Suprapubic skin (tissue), 4 donors: ENCODE data around the gene LCP1. TPM values are rescaled to one million over a fixed set of nuclear protein-coding genes. Genes with fewer than 3 reads are reported as not detected.
"Not testable (repeated sequence)": the region's sequence is repeated elsewhere in the genome, so short reads cannot be mapped to it uniquely, and the experiment has no call there.

Experiments
- DNase-seq, 2 donors: peaks; one replicate each; pipeline ENCODE4 v3.0.0-alpha.2; 2019; ENCODE audit warnings: low spot score in 2 of 2
- H3K27ac ChIP-seq: fragments of 200-600 bp; sonication (generic); one replicate; pipeline ENCODE4 v1.5.1; 2019
- H3K27me3 ChIP-seq: fragments of 200-600 bp; sonication (generic); one replicate; pipeline ENCODE4 v1.5.1; 2019
- H3K36me3 ChIP-seq: fragments of 200-600 bp; sonication (generic); one replicate; pipeline ENCODE4 v1.5.1; 2019
- H3K4me1 ChIP-seq: fragments of 200-600 bp; sonication (generic); one replicate; pipeline ENCODE4 v1.5.1; 2019
- H3K4me3 ChIP-seq: fragments of 200-600 bp; sonication (generic); one replicate; pipeline ENCODE4 v1.5.1; 2019; ENCODE audit warnings: mild to moderate bottlenecking
- H3K9me3 ChIP-seq: fragments of 200-600 bp; sonication (generic); one replicate; pipeline ENCODE4 v1.5.1; 2019
- CTCF ChIP-seq, 2 donors: fragments of 200-600 bp in 1 of 2; fragments of 450-650 bp in 1 of 2; sonication (generic) in 1 of 2; IDR thresholded peaks; one replicate each; pipeline ENCODE4 v1.5.1; 2016 to 2019; ENCODE audit warnings: antibody characterized with exemption in 2 of 2, mild to moderate bottlenecking in 1 of 2, moderate library complexity in 1 of 2
- EP300 ChIP-seq: sonication (generic); formaldehyde crosslinking; IDR thresholded peaks from one replicate; pipeline ENCODE4 v1.6.1; 2017; ENCODE audit warnings: antibody characterized with exemption
- POLR2A ChIP-seq, 2 donors: fragments of 450-650 bp; IDR thresholded peaks; one replicate each; pipeline ENCODE4 v1.6.1; 2017; ENCODE audit warnings: antibody characterized with exemption in 2 of 2, mild to moderate bottlenecking in 2 of 2, moderate library complexity in 2 of 2
- POLR2AphosphoS5 ChIP-seq, 3 donors: sonication (generic); formaldehyde crosslinking; IDR thresholded peaks; one replicate each; pipeline ENCODE4 v1.6.1; 2017; ENCODE audit warnings: antibody characterized with exemption in 3 of 3
- WGBS: methylation state at CpG from one replicate; pipeline ENCODE4 v1.1.5; 2018; 5-methylcytosine and 5-hydroxymethylcytosine counted together
- total RNA-seq, 4 donors: library from RNA; depleted of rRNA; stranded (reverse); fragments of >200 nt; gene quantifications; one replicate each; pipeline ENCODE4 v1.1.0, GENCODE V29; 2016

LCP1 gene
- total RNA-seq: 10 to 100 TPM; 16.1 to 50.2 (median 27.4) TPM

- H3K27ac ChIP-seq: peak within 1 kb of the TSS; percentile 4
- no peak for DNase-seq
- 77% methylated on average over 8 of the region's 8 CpGs for WGBS
- H3K4me1 ChIP-seq: no peaks in the 10 kb centered on the region
- peak within 1 kb of the TSS; percentile 36 for H3K4me3 ChIP-seq
- H3K9me3 ChIP-seq: no peaks in the 10 kb centered on the region
- H3K27me3 ChIP-seq: no peaks in the 10 kb centered on the region
- TF ChIP-seq POLR2A (IDR thresholded peaks at IDR 0.05) (peak in 1 of 2 donors; percentile 64), POLR2AphosphoS5 (IDR thresholded peaks at IDR 0.05) (no peak)
- no peaks in the 10 kb centered on the region for H3K36me3 ChIP-seq
Observed at GRCh38 chr13:46181840-46182490, at the start of gene LCP1. Gene LCP1 (minus strand): TSS chr13:46182177. CDS start chr13:46159662, 22,515 bp downstream.

- DNase-seq: no peak
- no peaks in the 10 kb centered on the region for H3K36me3 ChIP-seq
- H3K4me3 ChIP-seq: no peak overlapping the region
- no peaks in the 10 kb centered on the region for H3K9me3 ChIP-seq
- WGBS: 81% methylated on average over 2 of the region's 2 CpGs
- no peak for TF ChIP-seq CTCF (IDR thresholded peaks at IDR 0.05)
- TF ChIP-seq POLR2AphosphoS5 (IDR thresholded peaks at IDR 0.05): no peak
- TF ChIP-seq POLR2A (IDR thresholded peaks at IDR 0.05): no peak
- TF ChIP-seq EP300: no peak
- H3K27ac ChIP-seq: no peak overlapping the region
- H3K4me1 ChIP-seq: no peaks in the 10 kb centered on the region
- H3K27me3 ChIP-seq: no peaks in the 10 kb centered on the region
Observed at GRCh38 chr13:46229251-46229650, 47.3 kb upstream of the LCP1 start.

DNA sequence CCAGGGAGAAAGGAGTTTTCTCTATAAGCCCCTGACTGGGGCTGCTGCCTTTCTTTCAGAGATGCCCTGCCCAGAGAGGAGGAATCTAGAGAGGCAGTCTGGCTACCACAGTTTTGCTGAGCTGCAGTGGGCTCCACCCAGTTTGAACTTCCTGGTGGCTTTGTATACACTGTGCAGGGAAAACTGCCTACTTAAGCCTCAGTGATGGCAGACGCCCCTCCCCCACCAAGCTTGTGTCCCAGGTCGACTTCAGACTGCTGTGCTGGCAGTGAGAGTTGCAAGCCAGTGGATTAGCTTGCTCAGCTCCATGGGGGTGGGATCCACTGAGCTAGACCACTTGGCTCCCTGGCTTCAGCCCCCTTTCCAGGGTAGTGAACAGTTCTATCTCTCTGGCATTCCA, 38.3 kb upstream of the LCP1 start:
- DNase-seq, H3K27me3 ChIP-seq, H3K9me3 ChIP-seq, H3K4me3 ChIP-seq, H3K4me1 ChIP-seq, H3K27ac ChIP-seq, H3K36me3 ChIP-seq: not testable (repeated sequence)
- 14% methylated on average over 1 of the region's 2 CpGs for WGBS

DNA sequence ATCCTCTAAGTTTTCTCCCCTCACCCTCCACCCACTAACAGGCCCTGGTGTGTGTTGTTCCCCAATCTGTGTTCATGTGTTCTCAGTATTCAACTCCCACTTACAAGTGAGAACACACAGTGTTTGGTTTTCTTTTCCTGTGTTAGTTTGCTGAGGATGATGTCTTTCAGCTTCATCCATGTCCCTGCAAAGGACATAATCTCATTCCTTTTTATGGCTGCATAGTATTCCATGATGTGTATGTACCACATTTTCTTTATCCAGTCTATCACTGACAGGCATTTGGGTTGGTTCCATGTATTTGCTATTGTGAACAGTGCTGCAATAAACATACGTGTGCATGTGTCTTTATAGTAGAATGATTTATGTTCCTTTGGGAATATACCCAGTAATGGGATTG, 32.8 kb upstream of the LCP1 start:
- peaks cover 15% of the 10 kb centered on the region for H3K4me1 ChIP-seq
- 63% methylated on average over 1 of the region's 1 CpG for WGBS
- not testable (repeated sequence) for H3K36me3 ChIP-seq, H3K27me3 ChIP-seq, H3K4me3 ChIP-seq, H3K27ac ChIP-seq, DNase-seq, H3K9me3 ChIP-seq

GRCh38 chr13:46213242-46213641, 31.3 kb upstream of the LCP1 start:
- no peak overlapping the region for H3K27ac ChIP-seq
- H3K4me3 ChIP-seq: no peak overlapping the region
- TF ChIP-seq CTCF (IDR thresholded peaks at IDR 0.05): no peak
- peaks cover 15% of the 10 kb centered on the region for H3K4me1 ChIP-seq
- no peak for DNase-seq
- no peaks in the 10 kb centered on the region for H3K27me3 ChIP-seq
- WGBS: 92% methylated on average over 3 of the region's 3 CpGs
- H3K36me3 ChIP-seq: no peaks in the 10 kb centered on the region
- H3K9me3 ChIP-seq: no peaks in the 10 kb centered on the region

DNA sequence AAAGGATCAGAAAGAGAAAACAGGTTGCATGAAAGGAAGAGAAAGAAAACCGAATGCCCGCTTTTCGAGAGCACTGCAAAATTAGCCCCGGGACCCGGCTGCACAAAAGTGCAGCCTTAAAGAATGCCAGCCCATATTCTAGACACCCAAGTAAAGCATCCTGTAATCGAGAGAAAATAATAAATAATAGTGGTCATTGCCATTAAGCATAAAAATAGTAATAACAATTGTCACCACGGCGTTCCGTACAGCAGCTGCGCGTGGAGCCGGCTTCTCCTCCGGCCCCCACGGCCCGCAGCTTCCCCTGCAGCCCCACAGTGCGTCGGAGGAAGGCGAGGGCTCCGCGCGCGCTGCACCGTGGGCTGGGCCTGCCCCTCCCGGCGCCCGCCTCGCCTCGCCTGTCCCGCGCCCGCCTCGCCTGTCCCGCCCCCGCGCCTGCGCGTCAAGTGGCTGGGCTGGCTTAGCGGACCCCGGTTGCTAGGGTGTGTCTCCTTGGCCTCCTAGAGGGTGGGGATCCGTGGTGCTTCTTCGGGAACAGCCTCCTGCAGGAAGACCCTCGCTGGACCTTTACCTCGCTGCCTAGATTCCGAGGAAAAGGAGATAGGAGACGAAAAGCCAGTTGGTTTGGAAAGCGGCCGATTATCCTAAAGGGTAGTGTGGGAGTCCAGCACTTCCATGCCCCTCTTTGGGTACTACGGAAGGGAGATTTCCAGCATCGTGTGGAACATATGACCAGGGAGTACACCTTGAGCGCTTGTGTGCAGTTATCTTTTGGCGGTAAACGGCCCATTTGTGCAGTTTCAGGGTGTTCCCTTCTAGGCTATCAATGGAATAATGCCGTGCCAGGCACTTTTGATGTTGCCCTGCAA, 29.7 kb upstream of the LCP1 start, which contains the start of gene LRRC63:
Gene LRRC63 (plus strand): TSS at position 446 of the 869 bp plus-strand sequence. CDS start 1,107 bp downstream, outside the sequence.
- H3K4me1 ChIP-seq: peaks cover 15% of the 10 kb centered on the region
- peak in 1 of 2 donors; percentile 39 for TF ChIP-seq POLR2A (IDR thresholded peaks at IDR 0.05)
- no peak for TF ChIP-seq CTCF (IDR thresholded peaks at IDR 0.05)
- peak; percentile 82 to 85 for DNase-seq
- H3K9me3 ChIP-seq: no peaks in the 10 kb centered on the region
- H3K27me3 ChIP-seq: no peaks in the 10 kb centered on the region
- H3K27ac ChIP-seq: peak within 1 kb of the TSS; percentile 49
- WGBS: 4% methylated on average over 34 of the region's 53 CpGs
- peak within 1 kb of the TSS; percentile 57 for H3K4me3 ChIP-seq
- no peaks in the 10 kb centered on the region for H3K36me3 ChIP-seq
